Measurements from ENCODE around the gene NDUFA8.

DNA sequence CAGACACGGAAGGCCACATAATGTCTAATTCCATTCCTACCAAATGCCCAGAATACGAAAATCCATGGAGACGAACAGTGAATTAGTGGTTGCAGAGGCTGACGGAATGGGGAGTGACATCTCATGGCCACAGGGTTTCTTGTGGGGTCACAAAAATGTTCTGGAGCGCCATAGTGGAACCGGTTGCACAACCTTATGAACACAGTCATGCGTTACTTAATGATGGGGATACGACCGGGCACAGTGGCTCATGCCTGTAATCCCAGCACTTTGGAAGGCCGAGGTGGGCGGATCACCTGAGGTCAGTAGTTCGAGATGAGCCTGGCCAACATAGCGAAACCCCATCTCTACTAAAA, 40.4 kb downstream of the NDUFA8 start:
- TF ChIP-seq, protein P1, sequence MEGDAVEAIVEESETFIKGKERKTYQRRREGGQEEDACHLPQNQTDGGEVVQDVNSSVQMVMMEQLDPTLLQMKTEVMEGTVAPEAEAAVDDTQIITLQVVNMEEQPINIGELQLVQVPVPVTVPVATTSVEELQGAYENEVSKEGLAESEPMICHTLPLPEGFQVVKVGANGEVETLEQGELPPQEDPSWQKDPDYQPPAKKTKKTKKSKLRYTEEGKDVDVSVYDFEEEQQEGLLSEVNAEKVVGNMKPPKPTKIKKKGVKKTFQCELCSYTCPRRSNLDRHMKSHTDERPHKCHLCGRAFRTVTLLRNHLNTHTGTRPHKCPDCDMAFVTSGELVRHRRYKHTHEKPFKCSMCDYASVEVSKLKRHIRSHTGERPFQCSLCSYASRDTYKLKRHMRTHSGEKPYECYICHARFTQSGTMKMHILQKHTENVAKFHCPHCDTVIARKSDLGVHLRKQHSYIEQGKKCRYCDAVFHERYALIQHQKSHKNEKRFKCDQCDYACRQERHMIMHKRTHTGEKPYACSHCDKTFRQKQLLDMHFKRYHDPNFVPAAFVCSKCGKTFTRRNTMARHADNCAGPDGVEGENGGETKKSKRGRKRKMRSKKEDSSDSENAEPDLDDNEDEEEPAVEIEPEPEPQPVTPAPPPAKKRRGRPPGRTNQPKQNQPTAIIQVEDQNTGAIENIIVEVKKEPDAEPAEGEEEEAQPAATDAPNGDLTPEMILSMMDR (IDR thresholded peaks at IDR 0.05) = no peak
- no peak for TF ChIP-seq POLR2A (IDR thresholded peaks at IDR 0.05)
